Psoas muscle (tissue), 8 donors: ENCODE results near the gene ATP8A1. TPM values are rescaled to one million over a fixed set of nuclear protein-coding genes. Genes with fewer than 3 reads are reported as not detected.

Source experiments
- ATAC-seq, 4 donors: fragments of 200-7000 bp; cut with Tn5 transposase; one replicate each; pipeline ENCODE4 v1.9.1; 2020; ENCODE audit warnings: moderate library complexity in 3 of 4, mild to moderate bottlenecking in 2 of 4
- DNase-seq, 2 donors: peaks; one replicate each; pipeline ENCODE4 v3.0.0-alpha.2; 2020
- H3K27ac ChIP-seq: fragments of 200-600 bp; one replicate; pipeline ENCODE4 v1.8.0; 2022
- H3K27me3 ChIP-seq, 3 donors: fragments of 200-600 bp in 1 of 3; one replicate each; pipeline versions ENCODE4 v1.6.1 to v1.8.0; 2013 to 2022; ENCODE audit warnings: low read length in 2 of 3, mild to moderate bottlenecking in 2 of 3, moderate library complexity in 1 of 3; ENCODE audit not compliant: insufficient read depth in 3 of 3
- H3K36me3 ChIP-seq, 2 donors: fragments of 200-600 bp in 1 of 2; one replicate each; pipeline versions ENCODE4 v1.6.1 to v1.8.0; 2013 to 2022; ENCODE audit warnings: low read depth in 1 of 2, mild to moderate bottlenecking in 1 of 2, moderate library complexity in 1 of 2; ENCODE audit not compliant: insufficient read depth in 1 of 2
- H3K4me1 ChIP-seq: fragments of 200-600 bp; one replicate; pipeline ENCODE4 v1.8.0; 2022
- H3K4me3 ChIP-seq: fragments of 200-600 bp; one replicate; pipeline ENCODE4 v1.8.0; 2022; ENCODE audit warnings: mild to moderate bottlenecking
- H3K9me3 ChIP-seq: fragments of 200-600 bp; one replicate; pipeline ENCODE4 v1.8.0; 2022
- WGBS, 3 donors: extraction: QIAGEN DNeasy Blood & Tissue Kit; methylation state at CpG; one replicate each; pipeline versions ENCODE4 v1.1.6 to v1.1.7; 2013; 5-methylcytosine and 5-hydroxymethylcytosine counted together
- intact Hi-C, 2 donors: fragments of 100-400 bp; cut with DNase I; formaldehyde crosslinking; loops; one replicate each; pipeline versions ENCODE4 v1.11.0 to v1.14.2; 2022
- polyA plus RNA-seq, 3 donors: library from polyadenylated mRNA; stranded (reverse); fragments of 200-250 nt; gene quantifications; one replicate each; pipeline ENCODE4 v1.2.3, GENCODE V29; 2013
- total RNA-seq, 4 donors: library from RNA; stranded (reverse); fragmentation: NEBNext Ultra II Directional in 2 of 4; extraction: Animal tissue kit (Norgen Biotek cat#: 25700) in 2 of 4; gene quantifications; one replicate each; pipeline versions ENCODE4 v1.2.1 to v1.2.4, GENCODE V29; 2021 to 2023
- TF ChIP-seq, protein P1 (sequence below): fragments of 200-600 bp; IDR thresholded peaks from one replicate; pipeline ENCODE4 v1.8.0; 2022; ENCODE audit warnings: antibody characterized with exemption
- donor health status: healthy with polysubstance abuse.
- donor health status: DM: no; HTN: no; CAD: no; lungs with moderate emphysema.
- donor health status: Bipolar disorder and iron deficiency.
- donor health status: healthy.
- donor health status: DM: yes; HTN: yes; CAD: no.
- donor health status: DM: no; HTN: no; CAD: no.
- donor health status: DM: no; HTN: no; CAD: no.
- donor health status: DM: yes; HTN: yes; CAD: no.

The ATP8A1 gene
- total and polyA plus RNA-seq, 7 donors: 2.2 to 26.5 (median 14.7) TPM

DNA sequence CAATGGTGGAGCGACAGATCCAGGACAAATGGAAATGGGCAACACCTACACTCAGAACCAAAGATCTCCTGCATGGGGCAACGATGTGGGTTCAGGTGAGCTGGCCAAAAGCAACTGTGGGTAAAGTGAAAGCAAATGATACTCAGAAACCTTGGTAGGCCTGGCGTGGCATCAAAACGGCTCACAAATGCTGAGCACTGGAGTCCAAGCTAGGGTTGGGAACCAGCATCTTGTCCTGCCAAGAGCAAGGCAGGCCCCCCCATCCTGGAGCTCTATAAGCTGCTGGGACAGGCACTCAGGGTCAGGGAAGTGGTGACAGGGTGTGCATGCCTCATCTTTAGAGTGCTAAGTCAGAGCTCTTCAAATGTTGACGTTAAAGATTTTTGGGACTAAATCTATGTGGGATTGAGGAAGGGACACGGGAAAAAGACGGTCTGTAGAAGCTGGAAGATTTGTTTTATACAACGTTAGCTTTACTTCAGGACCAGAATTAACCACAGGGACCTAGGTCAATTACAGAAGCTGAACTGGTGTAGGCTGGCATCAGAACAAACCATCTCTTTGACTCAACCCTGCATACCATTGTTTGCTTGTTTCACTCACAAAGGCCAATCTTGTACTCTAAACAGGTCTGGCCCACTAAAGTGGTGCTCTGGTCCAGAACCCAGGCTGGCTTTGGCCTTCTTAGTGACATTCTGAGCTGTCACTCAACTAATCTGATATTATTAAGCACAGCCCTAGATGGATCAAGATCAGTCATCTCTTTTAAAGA lies 10.7 kb downstream of the ATP8A1 start:
- intact Hi-C loops: no loop called here
- ATAC-seq: peak; percentile 19 to 52 (median 38)
- Histone ChIP-seq H3K9me3 (no peaks in the 10 kb centered on the region), H3K4me1 (peaks cover 67% of the 10 kb centered on the region), H3K27ac (peak overlapping the region; percentile 90), H3K27me3 (no peaks in the 10 kb centered on the region), H3K36me3 (no peaks in the 10 kb centered on the region), H3K4me3 (peak overlapping the region; percentile 32)
- TF ChIP-seq, protein P1, sequence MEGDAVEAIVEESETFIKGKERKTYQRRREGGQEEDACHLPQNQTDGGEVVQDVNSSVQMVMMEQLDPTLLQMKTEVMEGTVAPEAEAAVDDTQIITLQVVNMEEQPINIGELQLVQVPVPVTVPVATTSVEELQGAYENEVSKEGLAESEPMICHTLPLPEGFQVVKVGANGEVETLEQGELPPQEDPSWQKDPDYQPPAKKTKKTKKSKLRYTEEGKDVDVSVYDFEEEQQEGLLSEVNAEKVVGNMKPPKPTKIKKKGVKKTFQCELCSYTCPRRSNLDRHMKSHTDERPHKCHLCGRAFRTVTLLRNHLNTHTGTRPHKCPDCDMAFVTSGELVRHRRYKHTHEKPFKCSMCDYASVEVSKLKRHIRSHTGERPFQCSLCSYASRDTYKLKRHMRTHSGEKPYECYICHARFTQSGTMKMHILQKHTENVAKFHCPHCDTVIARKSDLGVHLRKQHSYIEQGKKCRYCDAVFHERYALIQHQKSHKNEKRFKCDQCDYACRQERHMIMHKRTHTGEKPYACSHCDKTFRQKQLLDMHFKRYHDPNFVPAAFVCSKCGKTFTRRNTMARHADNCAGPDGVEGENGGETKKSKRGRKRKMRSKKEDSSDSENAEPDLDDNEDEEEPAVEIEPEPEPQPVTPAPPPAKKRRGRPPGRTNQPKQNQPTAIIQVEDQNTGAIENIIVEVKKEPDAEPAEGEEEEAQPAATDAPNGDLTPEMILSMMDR: no peak
- DNase-seq: no peak
- 53 to 82% (median 60%) methylated on average over 8 of the region's 8 CpGs for WGBS, 3 donors

DNA sequence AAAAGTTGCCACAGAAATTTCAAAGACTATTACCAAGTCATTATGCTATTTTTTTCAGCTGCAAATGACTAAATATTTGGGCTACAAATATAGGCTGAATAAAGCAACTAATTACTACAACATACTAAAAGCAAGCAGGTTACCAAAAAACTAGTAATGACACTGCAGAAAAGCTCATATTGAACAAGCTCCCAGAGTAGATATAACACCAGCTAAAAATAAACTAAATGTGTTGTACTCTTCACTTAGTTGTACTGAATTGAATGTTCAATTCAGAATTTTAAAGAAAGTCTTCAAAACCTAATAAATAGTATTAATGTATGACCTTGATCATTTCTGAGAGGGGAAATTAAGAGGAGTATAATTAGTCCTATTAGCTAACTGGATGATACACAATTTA lies 12.0 kb downstream of the ATP8A1 start:
- no peaks in the 10 kb centered on the region for H3K9me3 ChIP-seq
- ATAC-seq (no peak), DNase-seq (no peak)
- TF ChIP-seq, protein P1: no peak
- intact Hi-C loops: no loop called here
- peak overlapping the region; percentile 90 for H3K27ac ChIP-seq
- peaks cover 78% of the 10 kb centered on the region for H3K4me1 ChIP-seq
- H3K36me3 ChIP-seq: no peaks in the 10 kb centered on the region
- H3K27me3 ChIP-seq: no peaks in the 10 kb centered on the region
- peak overlapping the region; percentile 35 for H3K4me3 ChIP-seq

DNA sequence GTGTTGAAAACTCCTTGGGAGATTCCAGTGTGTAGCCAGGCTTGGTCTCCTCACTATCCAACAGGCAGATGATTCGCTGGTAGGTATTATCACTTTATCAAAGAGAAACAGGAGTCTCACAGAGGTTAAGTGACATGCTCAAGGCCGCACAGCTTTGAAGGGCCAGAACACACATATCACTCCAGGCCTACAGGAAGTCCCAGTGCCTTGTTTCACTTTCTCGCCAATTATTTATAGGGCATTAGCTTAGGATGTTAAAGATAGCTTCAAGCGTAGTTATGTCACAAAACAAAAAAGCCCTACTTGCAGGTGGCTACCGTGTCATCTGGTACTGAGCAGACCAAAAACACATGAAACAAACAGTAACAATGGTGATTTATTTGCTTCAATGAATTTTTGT lies 13.2 kb downstream of the ATP8A1 start:
- no peaks in the 10 kb centered on the region for H3K9me3 ChIP-seq
- intact Hi-C loops: no loop called here
- TF ChIP-seq, protein P1: no peak
- ATAC-seq: peak; percentile 85 to 94 (median 92)
- no peaks in the 10 kb centered on the region for H3K27me3 ChIP-seq
- H3K27ac ChIP-seq: peak overlapping the region; percentile 90
- WGBS, 3 donors: 27 to 46% (median 33%) methylated on average over 5 of the region's 5 CpGs
- no peaks in the 10 kb centered on the region for H3K36me3 ChIP-seq
- H3K4me1 ChIP-seq: peaks cover 84% of the 10 kb centered on the region
- peak overlapping the region; percentile 35 for H3K4me3 ChIP-seq
- DNase-seq: no peak

DNA sequence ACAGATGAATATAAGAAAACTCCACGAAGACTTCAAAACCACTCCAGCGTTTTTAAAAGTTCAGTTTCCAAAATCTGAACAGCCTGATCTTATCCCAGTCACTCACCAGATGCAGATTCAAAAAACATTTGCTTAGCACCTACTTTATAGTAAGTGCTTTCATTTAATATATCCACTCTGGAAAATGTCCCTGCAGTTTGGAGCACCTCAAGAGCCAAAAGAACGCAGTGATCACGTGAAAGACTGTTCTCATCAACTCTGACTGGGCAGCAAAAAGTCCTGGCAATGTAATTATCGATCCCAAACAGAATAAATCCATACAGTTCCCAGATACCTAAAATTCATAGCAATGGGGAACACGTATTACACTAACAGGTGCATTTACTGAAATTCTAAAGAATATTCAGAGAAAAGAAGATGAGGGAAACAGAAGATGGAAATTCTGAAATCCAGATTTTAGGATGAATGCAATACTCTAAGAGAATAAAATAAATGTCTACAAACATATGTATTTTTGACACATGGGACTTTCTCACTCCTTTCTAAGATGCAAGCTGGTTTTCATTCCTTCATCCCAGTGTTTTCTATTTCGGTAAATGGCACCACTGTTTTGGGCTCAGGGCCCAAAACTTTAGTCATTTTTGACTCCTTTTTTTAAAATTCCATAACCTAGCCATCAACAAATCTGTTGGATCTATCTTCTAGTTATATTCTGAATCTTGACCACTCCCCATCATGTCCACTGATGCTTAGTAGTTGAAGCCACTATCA lies 13.9 kb downstream of the ATP8A1 start:
- peak overlapping the region; percentile 35 for H3K4me3 ChIP-seq
- H3K9me3 ChIP-seq: no peaks in the 10 kb centered on the region
- WGBS, 3 donors: 68 to 86% (median 72%) methylated on average over 7 of the region's 7 CpGs
- intact Hi-C loops: no loop called here
- peak overlapping the region; percentile 90 for H3K27ac ChIP-seq
- ATAC-seq (no peak), DNase-seq (no peak)
- no peaks in the 10 kb centered on the region for H3K27me3 ChIP-seq
- TF ChIP-seq, protein P1: no peak
- H3K36me3 ChIP-seq: no peaks in the 10 kb centered on the region
- peaks cover 88% of the 10 kb centered on the region for H3K4me1 ChIP-seq
